Neuronal stem cell (in vitro differentiated cells): Measurements from ENCODE around the gene ASIC5.

Experiments
- DNase-seq: peaks from one replicate; pipeline ENCODE4 v3.0.0-alpha.2; 2013; ENCODE audit warnings: low spot score
- H2AFZ ChIP-seq: one replicate; pipeline ENCODE4 v1.6.1; 2013; ENCODE audit warnings: mild to moderate bottlenecking, low read length, inconsistent platforms
- H2AK5ac ChIP-seq: 2 replicates; pipeline ENCODE4 v1.6.1; 2013; ENCODE audit warnings: low read depth, mild to moderate bottlenecking, inconsistent platforms, low read length, moderate library complexity, mixed read lengths
- H2BK120ac ChIP-seq: 2 replicates; pipeline ENCODE4 v1.6.1; 2013; ENCODE audit warnings: low read depth, mild to moderate bottlenecking, inconsistent platforms, low read length, moderate library complexity, mixed read lengths
- H2BK12ac ChIP-seq: one replicate; pipeline ENCODE4 v1.6.1; 2013; ENCODE audit warnings: low read length, inconsistent platforms
- H2BK15ac ChIP-seq: 2 replicates; pipeline ENCODE4 v1.6.1; 2013; ENCODE audit warnings: mild to moderate bottlenecking, low read length, inconsistent platforms, mixed read lengths
- H2BK5ac ChIP-seq: one replicate; pipeline ENCODE4 v1.6.1; 2013; ENCODE audit warnings: inconsistent platforms, mild to moderate bottlenecking, low read length, moderate library complexity
- H3K14ac ChIP-seq: one replicate; pipeline ENCODE4 v1.6.1; 2013; ENCODE audit warnings: low read length, inconsistent platforms
- H3K18ac ChIP-seq: 2 replicates; pipeline ENCODE4 v1.6.1; 2013; ENCODE audit warnings: low read length, inconsistent platforms
- H3K23ac ChIP-seq: 2 replicates; pipeline ENCODE4 v1.6.1; 2013; ENCODE audit warnings: low read depth, mild to moderate bottlenecking, mixed read lengths, low read length, inconsistent platforms; ENCODE audit not compliant: poor library complexity
- H3K27ac ChIP-seq: replicated peaks from 3 replicates; pipeline ENCODE4 v1.5.1; 2013; ENCODE audit warnings: low read length, inconsistent platforms
- H3K27me3 ChIP-seq, 3 experiments: 2 replicates each; pipeline ENCODE4 v1.6.1; 2013; ENCODE audit warnings: low read length in 3 of 3, mild to moderate bottlenecking in 2 of 3, inconsistent platforms in 1 of 3, low read depth in 1 of 3, mixed read lengths in 1 of 3, moderate library complexity in 1 of 3; ENCODE audit not compliant: control insufficient read depth in 3 of 3, insufficient read depth in 3 of 3
- H3K36me3 ChIP-seq, 2 donors: replicated peaks in 1 of 2; 2 replicates each; pipeline ENCODE4 v1.6.1; 2013; ENCODE audit warnings: low read length in 2 of 2; ENCODE audit not compliant: control insufficient read depth in 2 of 2, insufficient read depth in 2 of 2
- H3K4ac ChIP-seq: 2 replicates; pipeline ENCODE4 v1.6.1; 2013; ENCODE audit warnings: inconsistent platforms, mild to moderate bottlenecking, low read length, moderate library complexity
- H3K4me1 ChIP-seq, 2 donors: 1 replicate in 1 of 2; 2 replicates in 1 of 2; pipeline ENCODE4 v1.6.1; 2013; ENCODE audit warnings: low read length in 2 of 2, low read depth in 1 of 2; ENCODE audit not compliant: control insufficient read depth in 2 of 2, insufficient read depth in 1 of 2
- H3K4me2 ChIP-seq: one replicate; pipeline ENCODE4 v1.6.1; 2013; ENCODE audit warnings: mild to moderate bottlenecking, low read length, inconsistent platforms; ENCODE audit not compliant: insufficient read depth, poor library complexity, severe bottlenecking
- H3K4me3 ChIP-seq, 2 donors: 2 replicates each; pipeline ENCODE4 v1.5.1; 2013; ENCODE audit warnings: low read length in 2 of 2, mild to moderate bottlenecking in 2 of 2, inconsistent platforms in 1 of 2, moderate library complexity in 1 of 2
- H3K79me1 ChIP-seq: one replicate; pipeline ENCODE4 v1.6.1; 2013; ENCODE audit warnings: low read depth, mild to moderate bottlenecking, inconsistent platforms, low read length, moderate library complexity
- H3K9ac ChIP-seq: one replicate; pipeline ENCODE4 v1.6.1; 2013; ENCODE audit warnings: mild to moderate bottlenecking, low read depth, low read length, inconsistent platforms; ENCODE audit not compliant: poor library complexity
- H3K9me3 ChIP-seq, 2 donors: replicated peaks in 1 of 2; 2 replicates each; pipeline versions ENCODE3 to v1.6.1; 2013; ENCODE audit warnings: low read length in 2 of 2, mild to moderate bottlenecking in 2 of 2, inconsistent platforms in 1 of 2, low read depth in 1 of 2, mixed read lengths in 1 of 2, moderate library complexity in 1 of 2; ENCODE audit not compliant: control insufficient read depth in 2 of 2, insufficient read depth in 1 of 2
- H4K8ac ChIP-seq: one replicate; pipeline ENCODE4 v1.6.1; 2013; ENCODE audit warnings: low read depth, mild to moderate bottlenecking, inconsistent platforms, low read length, moderate library complexity
- H4K91ac ChIP-seq: one replicate; pipeline ENCODE4 v1.6.1; 2013; ENCODE audit warnings: low read length, low read depth, mild to moderate bottlenecking, inconsistent platforms; ENCODE audit not compliant: poor library complexity
- WGBS, 2 donors: extraction: QIAGEN DNeasy Blood & Tissue Kit; methylation state at CpG; one replicate each; pipeline ENCODE4 v1.1.7; 2013; ENCODE audit warnings: missing lambda C conversion rate in 2 of 2, mixed read lengths in 1 of 2; ENCODE audit not compliant: insufficient read length in 2 of 2, insufficient replicate concordance in 1 of 2; ENCODE audit errors: extremely low coverage in 2 of 2; 5-methylcytosine and 5-hydroxymethylcytosine counted together

Gene ASIC5

GRCh38 chr4:155903453-155903852, 37.4 kb upstream of the ASIC5 start, which contains the start of gene TDO2:
TSS of gene TDO2 (plus strand) at chr4:155903696. CDS start at chr4:155903759, 63 bp downstream.
- Histone ChIP-seq H3K14ac (no peak within 1 kb of the TSS), H2BK15ac (no peak within 1 kb of the TSS), H2BK5ac (no peak within 1 kb of the TSS), H4K91ac (no peak within 1 kb of the TSS), H3K27me3 (no peaks in the 10 kb centered on the region), H3K4me2 (no peak within 1 kb of the TSS), H2BK12ac (no peak within 1 kb of the TSS), H3K4me3 (no peak within 1 kb of the TSS), H2BK120ac (no peak within 1 kb of the TSS), H3K79me1 (no peaks in the 10 kb centered on the region), H2AFZ (no peak within 1 kb of the TSS), H3K27ac (no peak within 1 kb of the TSS), H3K9ac (no peak within 1 kb of the TSS), H3K23ac (no peak within 1 kb of the TSS), H3K4me1 (no peaks in the 10 kb centered on the region), H3K4ac (no peak within 1 kb of the TSS), H3K9me3 (no peaks in the 10 kb centered on the region), H4K8ac (no peak within 1 kb of the TSS), H3K18ac (no peak within 1 kb of the TSS), H2AK5ac (no peak within 1 kb of the TSS), H3K36me3 (no peaks in the 10 kb centered on the region)
- DNase-seq = no peak
- WGBS, 2 donors = no CpG with 5 or more reads among the region's 1 CpG

- no peaks in the 10 kb centered on the region for H3K36me3 ChIP-seq
- no peak overlapping the region for H2BK15ac ChIP-seq
- no peak overlapping the region for H2AK5ac ChIP-seq
- H3K9me3 ChIP-seq = no peaks in the 10 kb centered on the region
- no peak overlapping the region for H3K23ac ChIP-seq
- no peak overlapping the region for H3K9ac ChIP-seq
- H3K4me3 ChIP-seq = no peak overlapping the region
- no peak overlapping the region for H3K18ac ChIP-seq
- DNase-seq = no peak
- no peak overlapping the region for H2BK12ac ChIP-seq
- no peak overlapping the region for H2AFZ ChIP-seq
- no peak overlapping the region for H2BK120ac ChIP-seq
- H3K27ac ChIP-seq = no peak overlapping the region
- WGBS, 2 donors = no CpG with 5 or more reads among the region's 2 CpGs
- no peak overlapping the region for H3K4ac ChIP-seq
- H3K4me2 ChIP-seq = no peak overlapping the region
- H4K91ac ChIP-seq = no peak overlapping the region
- no peak overlapping the region for H3K14ac ChIP-seq
- H3K79me1 ChIP-seq = no peaks in the 10 kb centered on the region
- H3K4me1 ChIP-seq = no peaks in the 10 kb centered on the region
- H4K8ac ChIP-seq = no peak overlapping the region
- H2BK5ac ChIP-seq = no peak overlapping the region
- H3K27me3 ChIP-seq = no peaks in the 10 kb centered on the region
Measured at GRCh38 chr4:155901013-155901412, 34.9 kb upstream of the ASIC5 start.

- no CpG with 5 or more reads among the region's 1 CpG for WGBS, 2 donors
- H3K18ac ChIP-seq = no peak overlapping the region
- DNase-seq = no peak
Measured at GRCh38 chr4:155900381-155900780, 34.3 kb upstream of the ASIC5 start.

GRCh38 chr4:155899891-155900290, 33.8 kb upstream of the ASIC5 start:
- Histone ChIP-seq H3K36me3 (no peaks in the 10 kb centered on the region), H2BK5ac (no peak overlapping the region), H3K4me2 (no peak overlapping the region), H4K91ac (no peak overlapping the region), H3K18ac (no peak overlapping the region), H3K9ac (no peak overlapping the region), H3K27ac (no peak overlapping the region), H2BK15ac (no peak overlapping the region), H3K14ac (no peak overlapping the region), H3K79me1 (no peaks in the 10 kb centered on the region), H3K4me1 (no peaks in the 10 kb centered on the region), H2AK5ac (no peak overlapping the region), H4K8ac (no peak overlapping the region), H3K23ac (no peak overlapping the region), H3K27me3 (no peaks in the 10 kb centered on the region), H3K4me3 (no peak overlapping the region), H2AFZ (no peak overlapping the region), H2BK120ac (no peak overlapping the region), H2BK12ac (no peak overlapping the region), H3K4ac (no peak overlapping the region), H3K9me3 (no peaks in the 10 kb centered on the region)
- DNase-seq = no peak
- WGBS, 2 donors = no CpG with 5 or more reads among the region's 3 CpGs

More at GRCh38 chr4:155900381-155900780, 34.3 kb upstream of the ASIC5 start:
- Histone ChIP-seq H3K9me3 (no peaks in the 10 kb centered on the region), H2BK5ac (no peak overlapping the region), H2AK5ac (no peak overlapping the region), H4K8ac (no peak overlapping the region), H2BK15ac (no peak overlapping the region), H3K14ac (no peak overlapping the region), H2BK120ac (no peak overlapping the region), H3K4me3 (no peak overlapping the region), H3K27me3 (no peaks in the 10 kb centered on the region), H2AFZ (no peak overlapping the region), H3K23ac (no peak overlapping the region), H3K27ac (no peak overlapping the region), H3K36me3 (no peaks in the 10 kb centered on the region), H3K4me2 (no peak overlapping the region), H3K4me1 (no peaks in the 10 kb centered on the region), H3K9ac (no peak overlapping the region), H3K79me1 (no peaks in the 10 kb centered on the region), H2BK12ac (no peak overlapping the region), H3K4ac (no peak overlapping the region), H4K91ac (no peak overlapping the region)
